ENCODE results near the gene MUC13. TPM values are rescaled to one million over a fixed set of nuclear protein-coding genes. Genes with fewer than 3 reads are reported as not detected.

The MUC13 gene
- total and polyA plus RNA-seq, 2 of the 4 experiments (the other 2 are of a cell fraction): not detected

DNA sequence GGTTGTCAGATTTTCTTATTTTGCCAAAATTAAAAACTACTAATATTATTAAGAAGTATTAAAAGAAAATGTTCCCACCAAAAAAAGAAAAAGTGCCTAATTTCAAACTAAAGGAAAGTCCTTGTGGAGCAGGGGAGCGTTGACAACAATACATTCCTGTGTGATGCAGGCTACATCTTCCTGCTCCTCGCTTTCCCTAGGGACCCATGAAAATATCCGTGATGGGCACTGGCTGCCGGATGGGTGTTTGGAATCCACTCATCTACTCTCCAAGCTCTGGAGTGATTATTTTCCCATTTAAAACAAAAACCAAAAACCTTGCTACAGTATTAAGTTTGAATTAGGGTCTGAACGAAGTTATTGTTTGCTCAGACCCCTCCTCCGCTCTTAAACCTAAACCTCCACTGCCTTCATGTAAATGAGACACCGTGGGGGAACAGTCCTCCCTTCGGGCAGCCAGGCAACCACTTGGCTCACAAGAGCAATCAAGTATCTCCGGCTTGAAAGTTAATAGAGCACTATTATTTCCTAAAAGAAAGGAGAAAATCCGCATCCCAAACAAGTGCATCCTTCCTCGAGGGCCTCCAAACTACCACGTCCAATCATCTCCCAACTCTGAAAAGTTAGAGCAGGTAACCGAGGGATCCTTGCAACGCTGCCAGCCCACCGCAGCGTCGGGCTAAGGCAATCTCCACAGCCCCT is 48.9 kb downstream of the MUC13 start:
- peak overlapping the region; percentile 73 for H2BK5ac ChIP-seq (ENCODE audit: low read depth, low read length, poor library complexity, severe bottlenecking)
- H3K4ac ChIP-seq (ENCODE audit: low read depth, low read length): peak overlapping the region; percentile 82
- H3K23ac ChIP-seq (ENCODE audit: low read depth, low read length): peak overlapping the region; percentile 61
- peak overlapping the region; percentile 83 for H3K9ac ChIP-seq (ENCODE audit: low read depth, low read length)
- peak overlapping the region; percentile 67 for H4K91ac ChIP-seq (ENCODE audit: insufficient read depth, low read depth, low read length)
- peak overlapping the region; percentile 54 for H3K56ac ChIP-seq (ENCODE audit: extremely low read depth, insufficient read depth, low read length)
- ChIA-PET POLR2A (ENCODE audit: unreplicated experiment) (interaction anchor here (0.7 kb wide), 1 partner anchor 52 kb away, joined by 4 read pairs; no protein-coding TSS in a partner anchor), CTCF (interaction anchor here (0.6 to 0.7 kb wide), 2 partner anchors 124 to 198 kb away, joined by 3 to 5 read pairs; no protein-coding TSS in a partner anchor)
- peak overlapping the region; percentile 21; the same call in 1 of the 2 replicates for H4K5ac ChIP-seq (ENCODE audit: low read depth, low read length)
- H2AFZ ChIP-seq (replicated peaks; ENCODE audit: low read length, poor library complexity): peak overlapping the region; percentile 98
- peak overlapping the region; percentile 83 for H3K14ac ChIP-seq (replicated peaks; ENCODE audit: low read depth, low read length)
- in situ Hi-C loops (cut with MboI; ENCODE audit: low sequenced_read_pairs) (no loop called here), intact Hi-C loops (cut with micrococcal nuclease) (loop anchor here (1.0 to 5.0 kb wide), 3 partner anchors 53 to 123 kb away; no protein-coding TSS in a partner anchor), dilution Hi-C loops (cut with HindIII; ENCODE audit: low sequenced_read_pairs, unreplicated experiment) (loop anchor here (25.0 kb wide), 1 partner anchor 123 kb away; no protein-coding TSS in a partner anchor)
- 0 out of 2 replicates have a peak, but pooled peaks have one; percentile 6 for TF ChIP-seq MAZ (IDR thresholded peaks at IDR 0.05; ENCODE audit: borderline replicate concordance, low read depth, low read length)
- TF ChIP-seq CEBPB (IDR thresholded peaks at IDR 0.05; ENCODE audit: low read depth, low read length): no peak
- peak overlapping the region; percentile 62 to 76 for H4K8ac ChIP-seq (ENCODE audit: low read depth in 2 of 2, low read length in 2 of 2)
- H3K4me3 ChIP-seq (ENCODE audit: insufficient read depth, low read depth, low read length): peak overlapping the region; percentile 92
- H2AK9ac ChIP-seq (replicated peaks; ENCODE audit: low read depth, low read length, poor library complexity): peak overlapping the region; percentile 96
- no peaks in the 10 kb centered on the region; the same call in none of the 2 replicates for H3K36me3 ChIP-seq (ENCODE audit: control insufficient read depth, insufficient read depth, low read length)
- H3K18ac ChIP-seq (ENCODE audit: low read depth, low read length): peak overlapping the region; percentile 21
- no peaks in the 10 kb centered on the region for H3K27me3 ChIP-seq (ENCODE audit: control insufficient read depth, insufficient read depth, low read length)
- H2BK120ac ChIP-seq (ENCODE audit: low read depth, low read length): peak overlapping the region; percentile 59
- peak overlapping the region; percentile 30 for H2BK20ac ChIP-seq (ENCODE audit: low read depth, low read length)
- peak overlapping the region; percentile 72 for H2BK15ac ChIP-seq (ENCODE audit: low read depth, low read length)
- peaks cover 30% of the 10 kb centered on the region for H3K9me1 ChIP-seq (ENCODE audit: insufficient read depth, low read length)
- no TSS peak for BruUV-seq (replicated peaks)
- H3K27ac ChIP-seq (ENCODE audit: insufficient read depth, low read length): peak overlapping the region; percentile 72
- H3K4me1 ChIP-seq (ENCODE audit: control insufficient read depth, insufficient read depth, low read length): peaks cover 18% of the 10 kb centered on the region
- no CpG with 5 or more reads among the region's 17 CpGs for WGBS, 2 experiments (ENCODE audit: extremely low coverage in 2 of 2, insufficient read length in 1 of 2)
- DNase-seq: no peak
- no peaks in the 10 kb centered on the region for H3K9me3 ChIP-seq (ENCODE audit: control insufficient read depth, insufficient read depth, low read length)
- no peaks in the 10 kb centered on the region for H4K20me1 ChIP-seq (ENCODE audit: insufficient read depth, low read length)
- peak overlapping the region; percentile 84 for H3K4me2 ChIP-seq (ENCODE audit: low read depth, low read length)
- peaks cover 11 to 52% of the 10 kb centered on the region in 2 experiments; a peak in 3 of 4 replicates for H3K79me1 ChIP-seq (ENCODE audit: low read depth in 1 of 2, low read length in 2 of 2)
- no peak for ATAC-seq (ENCODE audit: low read depth)
- peak overlapping the region; percentile 93 for H2AK5ac ChIP-seq (ENCODE audit: low read depth, low read length)
